ENCODE data around the gene RAET1G.

DNA sequence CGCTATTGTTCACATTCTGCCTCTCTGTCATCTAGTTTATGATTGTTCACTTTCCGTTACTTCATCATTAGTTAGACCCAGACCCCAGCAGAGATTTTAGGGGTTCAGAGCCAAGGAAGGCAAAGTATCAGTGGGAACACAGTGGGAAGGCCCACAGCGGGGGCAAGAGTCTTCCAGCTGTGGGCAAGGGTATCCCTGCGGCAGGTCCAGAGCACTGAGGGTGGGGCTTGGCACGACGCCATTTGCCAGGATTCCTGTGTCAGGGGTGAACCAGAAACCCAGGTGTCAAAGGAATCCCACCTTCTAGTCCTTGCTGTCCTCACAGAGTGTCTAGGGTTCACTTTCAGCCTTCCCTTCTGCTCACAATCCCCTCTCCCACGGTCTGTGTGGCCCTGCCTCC, 38.3 kb downstream of the RAET1G start:
- TF ChIP-seq, protein P1, sequence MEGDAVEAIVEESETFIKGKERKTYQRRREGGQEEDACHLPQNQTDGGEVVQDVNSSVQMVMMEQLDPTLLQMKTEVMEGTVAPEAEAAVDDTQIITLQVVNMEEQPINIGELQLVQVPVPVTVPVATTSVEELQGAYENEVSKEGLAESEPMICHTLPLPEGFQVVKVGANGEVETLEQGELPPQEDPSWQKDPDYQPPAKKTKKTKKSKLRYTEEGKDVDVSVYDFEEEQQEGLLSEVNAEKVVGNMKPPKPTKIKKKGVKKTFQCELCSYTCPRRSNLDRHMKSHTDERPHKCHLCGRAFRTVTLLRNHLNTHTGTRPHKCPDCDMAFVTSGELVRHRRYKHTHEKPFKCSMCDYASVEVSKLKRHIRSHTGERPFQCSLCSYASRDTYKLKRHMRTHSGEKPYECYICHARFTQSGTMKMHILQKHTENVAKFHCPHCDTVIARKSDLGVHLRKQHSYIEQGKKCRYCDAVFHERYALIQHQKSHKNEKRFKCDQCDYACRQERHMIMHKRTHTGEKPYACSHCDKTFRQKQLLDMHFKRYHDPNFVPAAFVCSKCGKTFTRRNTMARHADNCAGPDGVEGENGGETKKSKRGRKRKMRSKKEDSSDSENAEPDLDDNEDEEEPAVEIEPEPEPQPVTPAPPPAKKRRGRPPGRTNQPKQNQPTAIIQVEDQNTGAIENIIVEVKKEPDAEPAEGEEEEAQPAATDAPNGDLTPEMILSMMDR (conservative IDR thresholded peaks at IDR 0.05; ENCODE audit: low read depth, low read length): no peak
- no peak for TF ChIP-seq EZH2 (IDR thresholded peaks at IDR 0.05; ENCODE audit: low read length, unreplicated experiment)

Data from PC-3 (cell line).